DND-41 (cell line): Measurements from ENCODE around the gene GMPS.

Experiments used
- ATAC-seq: fragments of 200-7000 bp; cut with Tn5 transposase; 3 replicates; pipeline ENCODE4 v1.9.1; 2021; ENCODE audit warnings: low read depth; ENCODE audit not compliant: insufficient read depth
- DNase-seq: peaks from one replicate; pipeline ENCODE4 v3.0.0-alpha.2; 2020
- H2AFZ ChIP-seq: 2 replicates; pipeline ENCODE4 v1.6.0; 2012; ENCODE audit warnings: low read depth, low read length
- H3K27ac ChIP-seq: 2 replicates; pipeline ENCODE4 v1.5.1; 2012; ENCODE audit warnings: low read length, inconsistent platforms
- H3K27me3 ChIP-seq: fragments of 200-600 bp; sonication (generic); 2 replicates; pipeline ENCODE4 v1.6.0; 2012; ENCODE audit warnings: low read length, mild to moderate bottlenecking, inconsistent platforms; ENCODE audit not compliant: insufficient read depth, poor library complexity
- H3K36me3 ChIP-seq: 2 replicates; pipeline ENCODE4 v1.5.1; 2012; ENCODE audit warnings: low read length, inconsistent platforms; ENCODE audit not compliant: insufficient read depth
- H3K4me1 ChIP-seq: 2 replicates; pipeline ENCODE4 v1.5.1; 2012; ENCODE audit warnings: mild to moderate bottlenecking, low read length; ENCODE audit not compliant: insufficient read depth
- H3K4me2 ChIP-seq: 2 replicates; pipeline ENCODE4 v1.6.0; 2012; ENCODE audit warnings: mild to moderate bottlenecking, moderate library complexity, low read length, inconsistent platforms; ENCODE audit not compliant: insufficient read depth
- H3K4me3 ChIP-seq, 2 experiments: fragments of 200-600 bp in 1 of 2; shearing (Covaris generic) in 1 of 2; 2 replicates each; pipeline ENCODE4 v1.5.1; 2012 to 2016; ENCODE audit warnings: inconsistent platforms in 2 of 2, low read length in 2 of 2, mild to moderate bottlenecking in 2 of 2, low read depth in 1 of 2, moderate library complexity in 1 of 2
- H3K79me2 ChIP-seq: 2 replicates; pipeline ENCODE4 v1.6.0; 2012; ENCODE audit warnings: low read length, inconsistent platforms; ENCODE audit not compliant: insufficient read depth
- H3K9ac ChIP-seq: 2 replicates; pipeline ENCODE4 v1.6.0; 2012; ENCODE audit warnings: low read depth, mild to moderate bottlenecking, inconsistent platforms, low read length, moderate library complexity
- H3K9me3 ChIP-seq: 2 replicates; pipeline ENCODE4 v1.5.1; 2012; ENCODE audit warnings: low read length, moderate library complexity, mild to moderate bottlenecking, inconsistent platforms; ENCODE audit not compliant: insufficient read depth, severe bottlenecking
- H4K20me1 ChIP-seq: 2 replicates; pipeline ENCODE4 v1.6.0; 2012; ENCODE audit warnings: low read length; ENCODE audit not compliant: insufficient read depth
- EZH2 ChIP-seq: IDR thresholded peaks from 3 replicates; pipeline ENCODE4 v1.6.1; 2012; ENCODE audit warnings: borderline replicate concordance, low read depth, mild to moderate bottlenecking, moderate library complexity, low read length, inconsistent platforms; ENCODE audit not compliant: severe bottlenecking
- TF ChIP-seq, protein P1 (sequence below): IDR thresholded peaks from 2 replicates; pipeline ENCODE4 v1.5.1; 2012; ENCODE audit warnings: borderline replicate concordance, low read length, moderate library complexity, mild to moderate bottlenecking; ENCODE audit not compliant: poor library complexity, severe bottlenecking; ENCODE audit errors: extremely low read depth

The GMPS gene

DNA sequence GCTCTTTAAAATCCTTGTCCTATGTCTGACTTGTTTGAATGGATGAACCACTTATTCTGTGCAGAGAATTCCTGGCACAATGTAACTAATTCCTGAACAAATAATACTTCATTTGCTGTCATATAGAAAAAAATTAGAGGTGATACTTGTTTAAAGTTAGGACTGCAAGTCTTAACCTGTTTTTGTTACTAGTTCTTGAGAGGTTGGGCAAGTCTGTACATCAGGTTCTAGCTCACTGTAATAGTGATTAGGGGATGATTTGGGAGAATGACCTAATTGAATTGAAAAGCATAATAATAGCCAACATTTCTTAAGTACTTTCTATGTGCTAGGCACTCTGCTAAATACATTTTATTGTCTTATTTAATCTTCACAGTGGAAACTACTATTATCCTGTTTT lies 49.3 kb downstream of the GMPS start:
- peaks cover 93% of the 10 kb centered on the region for H3K36me3 ChIP-seq
- no peak for ATAC-seq
- no peak overlapping the region for H3K4me3 ChIP-seq

DNA sequence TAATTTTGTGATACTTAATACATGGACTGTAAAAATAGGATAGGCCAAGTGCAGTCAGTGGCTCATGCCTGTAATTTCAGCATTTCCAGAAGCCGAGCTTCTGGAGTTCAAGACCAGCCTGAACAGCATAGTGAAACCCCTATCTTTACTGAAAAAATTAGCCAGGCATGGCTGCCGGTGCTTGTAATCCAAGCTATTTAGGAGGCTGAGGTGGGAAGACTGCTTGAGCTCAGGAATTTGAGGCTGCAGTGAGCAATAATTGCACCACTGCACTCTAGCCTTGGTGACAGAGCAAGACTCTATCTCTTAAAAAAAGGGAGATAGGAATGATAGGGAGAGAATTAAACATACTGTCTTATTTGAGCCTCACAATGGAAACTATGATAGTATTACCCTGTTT lies 51.0 kb downstream of the GMPS start:
- DNase-seq (no peak), ATAC-seq (no peak)
- H3K9ac ChIP-seq = no peak overlapping the region
- no peak overlapping the region for H3K4me3 ChIP-seq
- H3K27me3 ChIP-seq = no peaks in the 10 kb centered on the region
- H3K36me3 ChIP-seq = peaks cover 91% of the 10 kb centered on the region
- no peak overlapping the region for H2AFZ ChIP-seq
- no peak overlapping the region for H3K4me2 ChIP-seq
- no peaks in the 10 kb centered on the region for H3K79me2 ChIP-seq
- no peak for TF ChIP-seq EZH2
- TF ChIP-seq, protein P1, sequence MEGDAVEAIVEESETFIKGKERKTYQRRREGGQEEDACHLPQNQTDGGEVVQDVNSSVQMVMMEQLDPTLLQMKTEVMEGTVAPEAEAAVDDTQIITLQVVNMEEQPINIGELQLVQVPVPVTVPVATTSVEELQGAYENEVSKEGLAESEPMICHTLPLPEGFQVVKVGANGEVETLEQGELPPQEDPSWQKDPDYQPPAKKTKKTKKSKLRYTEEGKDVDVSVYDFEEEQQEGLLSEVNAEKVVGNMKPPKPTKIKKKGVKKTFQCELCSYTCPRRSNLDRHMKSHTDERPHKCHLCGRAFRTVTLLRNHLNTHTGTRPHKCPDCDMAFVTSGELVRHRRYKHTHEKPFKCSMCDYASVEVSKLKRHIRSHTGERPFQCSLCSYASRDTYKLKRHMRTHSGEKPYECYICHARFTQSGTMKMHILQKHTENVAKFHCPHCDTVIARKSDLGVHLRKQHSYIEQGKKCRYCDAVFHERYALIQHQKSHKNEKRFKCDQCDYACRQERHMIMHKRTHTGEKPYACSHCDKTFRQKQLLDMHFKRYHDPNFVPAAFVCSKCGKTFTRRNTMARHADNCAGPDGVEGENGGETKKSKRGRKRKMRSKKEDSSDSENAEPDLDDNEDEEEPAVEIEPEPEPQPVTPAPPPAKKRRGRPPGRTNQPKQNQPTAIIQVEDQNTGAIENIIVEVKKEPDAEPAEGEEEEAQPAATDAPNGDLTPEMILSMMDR = no peak
- no peaks in the 10 kb centered on the region for H3K4me1 ChIP-seq
- no peaks in the 10 kb centered on the region for H3K9me3 ChIP-seq
- no peak overlapping the region for H3K27ac ChIP-seq
- H4K20me1 ChIP-seq = no peaks in the 10 kb centered on the region

More for the DNA sequence above, 49.3 kb downstream of the GMPS start:
- no peaks in the 10 kb centered on the region for H3K79me2 ChIP-seq
- no peaks in the 10 kb centered on the region for H3K9me3 ChIP-seq
- H4K20me1 ChIP-seq = no peaks in the 10 kb centered on the region
- no peak overlapping the region for H3K4me2 ChIP-seq
- no peak for DNase-seq
- no peak overlapping the region for H3K27ac ChIP-seq
- H3K27me3 ChIP-seq = no peaks in the 10 kb centered on the region
- no peak overlapping the region for H3K9ac ChIP-seq
- no peak for TF ChIP-seq EZH2
- TF ChIP-seq, protein P1 = no peak
- H3K4me1 ChIP-seq = no peaks in the 10 kb centered on the region
- H2AFZ ChIP-seq = no peak overlapping the region

DNA sequence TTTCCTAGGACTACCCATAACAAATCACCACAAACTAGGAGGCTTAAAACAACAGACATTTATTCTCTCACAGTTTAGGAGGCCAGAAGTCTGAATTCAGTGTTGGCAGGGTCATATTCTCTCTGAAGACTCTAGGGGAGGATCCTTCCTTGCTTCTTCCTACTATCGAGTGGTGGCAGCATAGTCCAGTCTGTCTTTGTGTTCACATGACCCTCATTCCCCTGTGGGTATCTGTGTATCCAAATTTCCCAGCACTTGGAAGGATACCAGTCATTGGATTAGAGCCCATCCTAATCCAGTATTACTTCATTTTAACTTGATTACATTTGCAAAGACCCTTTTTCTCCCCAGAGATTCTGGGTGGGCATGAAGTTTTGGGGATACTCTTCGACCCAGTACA lies 63.8 kb downstream of the GMPS start:
- no peak overlapping the region for H2AFZ ChIP-seq
- H4K20me1 ChIP-seq = no peaks in the 10 kb centered on the region
- no peaks in the 10 kb centered on the region for H3K79me2 ChIP-seq
- no peaks in the 10 kb centered on the region for H3K4me1 ChIP-seq
- H3K36me3 ChIP-seq = peaks cover 85% of the 10 kb centered on the region
- DNase-seq = no peak
- no peaks in the 10 kb centered on the region for H3K27me3 ChIP-seq
- H3K4me3 ChIP-seq = no peak overlapping the region
- no peak overlapping the region for H3K4me2 ChIP-seq
- H3K27ac ChIP-seq = no peak overlapping the region
- no peak overlapping the region for H3K9ac ChIP-seq
- TF ChIP-seq, protein P1 = no peak
- no peak for TF ChIP-seq EZH2
- ATAC-seq = no peak
- no peaks in the 10 kb centered on the region for H3K9me3 ChIP-seq

DNA sequence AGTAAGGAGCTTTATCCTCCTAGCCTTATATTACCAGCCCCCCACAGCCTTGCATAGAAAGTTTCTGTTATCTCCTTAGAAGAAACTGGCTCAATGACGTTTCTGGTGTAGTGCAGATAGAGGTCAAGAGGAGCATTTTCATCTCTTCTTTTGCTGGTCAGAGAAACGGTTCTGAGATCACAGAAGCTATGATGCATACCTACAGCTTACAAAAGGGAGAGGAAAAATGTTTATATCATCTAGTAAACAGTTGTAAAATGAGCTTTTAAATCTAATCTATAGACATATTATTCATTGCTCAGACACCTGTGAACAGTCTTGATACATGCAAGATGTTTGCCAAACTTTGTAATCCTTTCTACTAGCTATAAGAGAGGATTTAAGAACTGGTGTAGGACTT lies 68.0 kb downstream of the GMPS start:
- H3K79me2 ChIP-seq = no peaks in the 10 kb centered on the region
- H3K4me1 ChIP-seq = no peaks in the 10 kb centered on the region
- no peak overlapping the region for H3K27ac ChIP-seq
- ATAC-seq = no peak
- TF ChIP-seq, protein P1 = no peak
- no peak for TF ChIP-seq EZH2
- H3K27me3 ChIP-seq = no peaks in the 10 kb centered on the region
- no peaks in the 10 kb centered on the region for H4K20me1 ChIP-seq
- H3K36me3 ChIP-seq = peaks cover 81% of the 10 kb centered on the region
- H3K4me2 ChIP-seq = no peak overlapping the region
- no peak overlapping the region for H2AFZ ChIP-seq
- no peaks in the 10 kb centered on the region for H3K9me3 ChIP-seq
- H3K4me3 ChIP-seq = no peak overlapping the region
- H3K9ac ChIP-seq = no peak overlapping the region
- DNase-seq = no peak
